ENCODE measurements around the gene CPOX.

Gene CPOX

DNA sequence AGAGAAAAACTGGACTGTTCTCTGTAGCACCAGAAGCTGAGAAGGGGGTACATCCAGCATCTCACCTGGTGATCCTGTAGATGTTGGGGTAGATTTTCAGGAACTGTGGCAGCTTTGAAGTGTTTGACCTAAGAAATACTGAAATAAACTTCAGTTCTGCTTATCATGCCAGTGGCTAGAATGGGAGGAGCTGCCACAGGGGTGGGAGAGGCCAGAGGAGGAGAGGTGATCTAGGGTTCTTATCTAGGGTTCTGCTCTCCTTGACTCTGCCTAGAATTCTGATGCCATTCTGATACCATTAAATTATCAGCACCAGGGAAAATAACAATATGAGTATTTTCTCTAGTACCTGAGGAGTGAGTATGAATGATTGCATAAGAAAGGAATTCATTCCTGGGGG is 10.2 kb upstream of the CPOX start:
- H3K27ac Mint-ChIP-seq = no peak overlapping the region
- no peak overlapping the region for H3K4me3 Mint-ChIP-seq
- no peaks in the 10 kb centered on the region for H3K36me3 Mint-ChIP-seq (ENCODE audit: insufficient read depth)
- H3K4me1 Mint-ChIP-seq (ENCODE audit: low read depth in 2 of 2) = no peaks in the 10 kb centered on the region
- peaks cover 0 to 1% of the 10 kb centered on the region in 2 donors for H3K9me3 Mint-ChIP-seq
- ATAC-seq (replicated peaks) (no peak), DNase-seq (no peak)
- H3K27me3 Mint-ChIP-seq = peaks cover 37 to 40% of the 10 kb centered on the region in 2 donors

DNA sequence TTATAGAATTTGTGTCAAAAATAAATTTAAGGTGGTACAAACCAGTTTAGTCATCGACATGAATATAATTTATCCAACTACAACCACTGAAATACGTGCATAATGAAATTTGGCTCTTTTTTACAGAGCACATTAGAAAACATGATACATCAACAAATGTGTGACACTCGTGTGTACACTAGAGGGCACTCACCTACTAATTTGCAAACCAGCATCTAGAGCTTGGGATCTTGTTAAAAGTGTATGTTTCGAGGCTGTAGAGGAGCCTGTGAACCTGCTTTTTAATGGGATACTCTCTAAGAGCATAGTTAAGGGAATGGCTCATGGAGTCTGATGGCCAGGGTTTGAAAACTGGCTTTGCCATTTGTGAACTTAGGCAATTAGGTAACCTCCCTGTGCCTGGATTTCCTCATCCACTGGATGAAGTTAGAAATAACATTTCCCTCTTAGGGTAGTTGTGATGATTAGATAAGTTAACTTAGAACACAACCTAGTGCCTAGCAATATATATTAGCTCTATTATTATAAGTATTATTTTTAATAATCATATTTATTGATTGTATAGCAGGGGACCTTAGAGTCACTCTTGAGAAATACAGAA is 8.8 kb upstream of the CPOX start:
- Mint-ChIP-seq H3K27me3 (peaks cover 31 to 36% of the 10 kb centered on the region in 2 donors), H3K4me3 (no peak overlapping the region), H3K9me3 (peaks cover 0 to 1% of the 10 kb centered on the region in 2 donors), H3K36me3 (ENCODE audit: insufficient read depth) (no peaks in the 10 kb centered on the region), H3K4me1 (ENCODE audit: low read depth in 2 of 2) (no peaks in the 10 kb centered on the region), H3K27ac (no peak overlapping the region)
- DNase-seq (peak in 1 of 3 experiments; percentile 6), ATAC-seq (replicated peaks) (peak; percentile 60)

DNA sequence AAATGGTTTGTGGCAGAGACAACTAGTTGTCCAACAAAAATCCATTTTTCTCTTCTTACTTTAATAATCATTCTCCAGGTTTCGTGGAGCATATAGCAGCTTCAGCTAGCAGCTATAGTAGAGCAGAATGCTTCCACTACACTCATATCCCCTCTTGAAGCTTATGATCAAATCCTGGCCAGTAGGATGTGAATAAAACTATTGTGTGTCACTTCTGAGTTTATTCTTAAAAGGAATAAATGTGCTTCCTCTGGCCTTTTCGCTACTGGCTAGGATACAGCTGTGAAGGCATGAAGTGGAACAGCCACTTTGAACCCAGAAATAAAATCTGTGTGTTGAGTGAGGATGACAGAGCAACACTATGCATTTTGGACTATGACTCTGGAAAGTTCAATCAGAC is 7.8 kb upstream of the CPOX start:
- ATAC-seq (replicated peaks) = no peak
- Mint-ChIP-seq H3K27me3 (peaks cover 25 to 29% of the 10 kb centered on the region in 2 donors), H3K9me3 (peaks cover 0 to 1% of the 10 kb centered on the region in 2 donors), H3K36me3 (ENCODE audit: insufficient read depth) (no peaks in the 10 kb centered on the region), H3K4me3 (no peak overlapping the region), H3K27ac (no peak overlapping the region), H3K4me1 (ENCODE audit: low read depth in 2 of 2) (no peaks in the 10 kb centered on the region)
- no peak for DNase-seq

DNA sequence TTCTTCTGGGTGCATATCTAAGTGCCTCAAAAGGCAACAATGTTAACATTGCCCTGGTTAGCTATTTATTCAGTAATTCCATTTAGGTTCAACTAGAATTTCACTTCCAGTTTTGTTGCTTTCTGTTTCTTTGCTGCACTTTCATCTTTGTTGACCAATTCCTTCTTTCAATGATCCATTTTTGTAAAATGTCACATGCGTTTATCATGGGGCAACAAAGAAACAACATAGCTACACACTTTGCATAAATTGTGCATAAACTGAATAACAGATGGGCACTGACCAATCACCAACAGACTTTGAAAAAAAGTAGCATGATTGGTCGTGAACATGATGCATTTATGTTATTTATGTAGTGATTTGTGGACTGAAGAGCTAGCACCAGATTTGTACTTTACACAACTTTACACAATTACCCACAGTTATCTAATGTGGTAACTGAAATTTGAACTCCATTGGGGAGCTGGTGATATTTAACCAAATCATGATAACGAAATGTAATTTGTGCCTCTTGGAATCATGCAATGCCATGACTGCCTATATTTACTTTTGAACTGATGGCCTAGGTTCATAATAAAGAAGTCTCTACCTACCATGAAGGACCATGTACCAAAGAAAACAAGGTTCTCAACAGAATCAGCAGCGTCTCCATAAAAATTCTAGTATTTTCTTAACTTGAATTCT is 7.1 kb upstream of the CPOX start:
- H3K4me3 Mint-ChIP-seq = no peak overlapping the region
- no peak overlapping the region for H3K27ac Mint-ChIP-seq
- H3K9me3 Mint-ChIP-seq = peaks cover 0 to 1% of the 10 kb centered on the region in 2 donors
- H3K27me3 Mint-ChIP-seq = peaks cover 22 to 25% of the 10 kb centered on the region in 2 donors
- DNase-seq (no peak), ATAC-seq (replicated peaks) (no peak)
- no peaks in the 10 kb centered on the region for H3K4me1 Mint-ChIP-seq (ENCODE audit: low read depth in 2 of 2)
- no peaks in the 10 kb centered on the region for H3K36me3 Mint-ChIP-seq (ENCODE audit: insufficient read depth)

DNA sequence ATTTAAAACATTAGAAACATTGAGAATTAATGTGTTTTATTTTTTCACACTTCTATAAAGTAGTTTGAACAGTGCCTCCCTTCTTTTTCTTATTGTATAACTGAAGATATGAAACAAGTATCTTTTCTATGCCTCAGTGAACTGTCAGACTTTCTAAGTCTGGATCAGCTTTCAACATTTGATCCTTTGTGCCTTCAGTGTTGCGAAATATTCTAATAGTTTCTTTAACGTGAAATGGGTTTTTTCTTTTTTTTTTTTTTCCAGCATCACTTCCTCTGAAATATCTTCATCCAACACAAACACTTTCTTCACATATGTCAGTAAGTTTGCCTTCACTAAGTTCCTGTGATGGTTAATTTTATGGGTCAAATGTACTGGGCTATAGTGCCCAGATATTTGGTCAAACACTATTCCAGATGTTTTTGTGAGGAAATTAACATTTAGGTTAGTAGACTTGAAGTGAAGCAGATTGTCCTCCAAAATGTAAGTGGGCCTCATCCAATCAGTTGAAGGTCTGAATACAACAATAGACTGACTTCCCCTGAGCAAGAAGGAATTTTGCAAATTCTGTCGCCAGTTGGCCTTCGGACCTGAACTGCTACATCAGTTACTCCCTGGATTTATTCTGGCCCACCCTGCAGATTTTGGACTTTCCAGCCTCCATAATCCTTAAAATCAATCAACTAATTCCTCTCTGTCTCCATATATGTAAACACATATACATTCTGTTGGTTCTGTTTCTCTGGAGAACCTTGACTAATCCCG is 6.4 kb upstream of the CPOX start:
- DNase-seq (no peak), ATAC-seq (replicated peaks) (no peak)
- Mint-ChIP-seq H3K27me3 (peaks cover 18 to 22% of the 10 kb centered on the region in 2 donors), H3K9me3 (peaks cover 0 to 1% of the 10 kb centered on the region in 2 donors), H3K4me1 (ENCODE audit: low read depth in 2 of 2) (no peaks in the 10 kb centered on the region), H3K4me3 (no peak overlapping the region), H3K36me3 (ENCODE audit: insufficient read depth) (no peaks in the 10 kb centered on the region), H3K27ac (no peak overlapping the region)

DNA sequence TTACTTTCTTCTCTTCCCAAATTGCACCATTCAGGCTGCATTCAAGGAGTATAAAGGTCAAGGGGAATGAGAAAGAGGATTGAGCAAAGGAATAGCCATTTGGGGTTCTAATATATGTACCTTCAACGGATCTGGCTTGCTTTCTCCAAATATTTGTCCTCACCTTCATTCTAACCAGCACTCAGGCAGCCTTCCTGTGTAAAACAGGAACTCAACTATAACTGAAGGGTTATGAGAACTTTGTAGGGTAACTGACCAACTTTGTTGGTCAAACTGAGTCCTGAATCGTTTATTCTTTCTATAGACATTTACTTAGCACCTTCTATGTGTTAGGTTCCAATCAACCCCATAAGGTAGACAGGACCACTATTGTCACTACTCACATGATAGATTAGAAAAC is 5.1 kb upstream of the CPOX start:
- ATAC-seq (replicated peaks) (no peak), DNase-seq (no peak)
- peaks cover 6% of the 10 kb centered on the region in 2 donors for H3K4me1 Mint-ChIP-seq (ENCODE audit: low read depth in 2 of 2)
- H3K4me3 Mint-ChIP-seq = no peak overlapping the region
- H3K27ac Mint-ChIP-seq = no peak overlapping the region
- H3K9me3 Mint-ChIP-seq = no peaks in the 10 kb centered on the region
- peaks cover 7 to 9% of the 10 kb centered on the region in 2 donors for H3K27me3 Mint-ChIP-seq
- no peaks in the 10 kb centered on the region for H3K36me3 Mint-ChIP-seq (ENCODE audit: insufficient read depth)

DNA sequence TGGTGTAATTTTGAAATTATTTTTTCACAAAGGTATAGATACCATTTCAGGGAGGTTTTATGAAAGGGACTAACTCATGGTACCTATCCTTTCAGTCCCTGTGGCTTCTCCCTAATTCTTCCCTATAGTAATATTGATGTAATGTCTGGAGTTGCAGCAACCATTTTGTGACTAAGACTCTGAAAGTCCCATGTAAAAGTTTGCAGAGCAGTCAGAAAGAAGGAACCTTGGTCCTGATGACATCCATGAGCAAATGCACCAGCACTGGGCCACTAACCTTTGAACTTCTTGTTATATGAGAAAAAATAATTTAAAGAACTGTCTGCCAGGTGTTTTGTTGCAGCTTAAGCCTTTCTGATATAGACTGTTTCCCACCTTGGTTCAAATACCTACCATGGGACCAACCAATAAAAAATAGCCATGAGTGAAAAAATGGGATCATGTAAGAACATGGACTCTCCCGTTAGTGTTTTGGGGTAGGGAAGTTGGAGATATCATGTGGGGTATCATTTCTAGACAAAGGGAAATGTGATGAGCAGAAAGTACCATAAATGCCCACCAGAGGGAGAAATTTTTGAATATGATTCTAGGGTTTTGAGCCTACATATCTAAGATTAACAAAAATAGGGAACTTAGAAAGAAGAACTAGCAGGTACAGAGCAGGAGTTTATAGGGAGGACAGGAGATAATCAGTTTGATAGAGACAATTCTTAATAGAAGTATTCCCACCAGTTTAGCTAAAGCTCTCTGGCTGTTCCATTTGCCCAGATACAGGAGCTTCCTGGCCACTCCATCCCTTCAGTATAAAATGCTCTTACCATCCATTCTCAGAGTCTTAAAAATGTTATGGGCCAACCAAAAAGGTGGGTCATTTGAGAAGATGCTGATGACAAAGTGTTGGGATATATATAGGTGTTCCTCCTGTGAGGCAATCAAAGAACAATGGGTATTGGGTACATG is 3.4 kb upstream of the CPOX start:
- DNase-seq (peak; percentile 13 to 26 (median 26)), ATAC-seq (replicated peaks) (no peak)
- Mint-ChIP-seq H3K4me1 (ENCODE audit: low read depth in 2 of 2) (peaks cover 16 to 19% of the 10 kb centered on the region in 2 donors), H3K27me3 (no peaks in the 10 kb centered on the region), H3K27ac (no peak overlapping the region), H3K36me3 (ENCODE audit: insufficient read depth) (peaks cover 4% of the 10 kb centered on the region), H3K4me3 (no peak overlapping the region), H3K9me3 (no peaks in the 10 kb centered on the region)

DNA sequence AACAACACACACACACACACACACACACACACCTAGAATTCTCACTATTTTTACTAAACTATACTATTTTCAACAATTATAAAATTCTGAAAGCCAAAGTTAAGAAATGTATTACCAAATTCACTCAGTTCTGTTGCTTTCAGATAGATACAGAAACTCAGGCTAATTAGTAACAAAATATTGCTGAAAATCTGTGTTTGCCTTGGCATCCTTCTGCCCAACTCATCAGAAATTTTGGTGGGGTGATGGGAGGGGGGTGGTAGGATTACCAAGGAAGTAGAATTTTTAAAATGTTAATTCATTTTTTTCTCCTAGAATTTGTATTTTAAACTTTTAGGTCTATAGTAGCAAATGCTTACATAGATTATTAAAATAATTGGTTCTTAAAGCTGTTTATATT is 2.7 kb upstream of the CPOX start:
- no peaks in the 10 kb centered on the region for H3K27me3 Mint-ChIP-seq
- H3K36me3 Mint-ChIP-seq (ENCODE audit: insufficient read depth) = peaks cover 4% of the 10 kb centered on the region
- no peak overlapping the region for H3K4me3 Mint-ChIP-seq
- DNase-seq (no peak), ATAC-seq (replicated peaks) (no peak)
- H3K27ac Mint-ChIP-seq = no peak overlapping the region
- H3K9me3 Mint-ChIP-seq = no peaks in the 10 kb centered on the region
- H3K4me1 Mint-ChIP-seq (ENCODE audit: low read depth in 2 of 2) = peaks cover 16 to 25% of the 10 kb centered on the region in 2 donors

DNA sequence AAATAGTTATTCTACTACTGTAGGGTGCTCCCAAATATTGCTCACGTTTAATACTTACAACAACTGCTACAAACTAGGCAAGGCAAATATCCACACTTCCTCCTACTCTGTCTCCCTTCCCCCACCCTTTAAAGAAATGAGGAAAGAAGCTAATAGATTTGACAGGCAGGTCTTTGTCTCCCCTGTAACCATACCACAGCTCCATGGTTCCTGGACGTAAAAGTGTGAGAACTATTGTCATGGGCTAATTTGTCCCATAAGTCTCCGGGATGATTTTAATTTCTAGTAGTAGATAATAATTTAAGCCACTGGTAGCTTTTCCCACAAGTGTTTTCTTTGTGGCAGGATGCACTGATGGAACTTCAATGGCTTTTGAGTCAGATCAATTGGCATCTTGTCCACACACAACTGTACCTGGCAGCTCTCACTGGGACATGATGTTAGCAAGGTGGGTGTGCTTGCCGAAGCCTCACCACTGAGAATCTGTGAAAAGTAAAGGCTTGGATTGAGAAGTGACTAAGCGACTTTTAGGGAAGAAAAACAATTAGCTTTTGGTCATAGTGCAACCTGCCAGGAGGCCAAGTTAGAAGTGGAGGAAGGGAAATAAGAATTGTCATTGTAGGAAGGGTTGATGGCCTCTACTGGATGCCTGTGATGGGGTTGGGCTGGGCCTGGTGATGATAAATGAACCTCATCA is 1.4 kb upstream of the CPOX start:
- Mint-ChIP-seq H3K27ac (no peak overlapping the region), H3K36me3 (ENCODE audit: insufficient read depth) (peaks cover 10% of the 10 kb centered on the region), H3K9me3 (no peaks in the 10 kb centered on the region), H3K27me3 (no peaks in the 10 kb centered on the region), H3K4me1 (ENCODE audit: low read depth in 2 of 2) (peaks cover 20 to 31% of the 10 kb centered on the region in 2 donors), H3K4me3 (peak overlapping the region; percentile 92 to 99)
- no peak for DNase-seq
- ATAC-seq (replicated peaks) = no peak

DNA sequence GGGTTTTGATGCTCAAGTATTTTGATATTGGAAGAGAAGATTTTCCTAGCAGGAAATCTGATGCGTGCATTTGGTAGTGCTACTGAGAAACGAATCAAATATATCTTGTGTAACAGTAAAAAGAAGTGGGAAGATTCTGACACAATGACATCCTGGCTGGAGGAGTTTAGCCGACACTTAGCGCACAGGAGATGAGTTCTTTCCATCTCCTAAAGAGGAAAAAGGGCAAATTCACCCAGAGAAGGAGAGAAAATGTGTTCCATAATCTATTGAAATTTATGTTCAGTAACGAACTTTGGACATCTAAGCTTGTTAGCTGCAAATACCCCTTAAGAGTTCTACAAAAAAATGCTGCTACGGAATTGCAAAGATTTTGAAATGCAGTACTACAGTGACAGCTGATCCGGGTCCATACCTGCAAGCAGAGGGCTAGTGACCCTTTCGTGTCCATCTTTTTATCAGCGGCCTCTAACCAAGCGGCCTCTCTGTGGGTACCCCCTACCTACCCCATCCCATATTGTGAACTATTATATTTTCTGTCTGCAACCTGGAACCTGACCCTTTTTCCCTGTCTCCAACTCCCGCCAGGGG is 971 bp downstream of the CPOX start:
- peaks cover 21 to 42% of the 10 kb centered on the region in 2 donors for H3K4me1 Mint-ChIP-seq (ENCODE audit: low read depth in 2 of 2)
- H3K9me3 Mint-ChIP-seq = no peaks in the 10 kb centered on the region

DNA sequence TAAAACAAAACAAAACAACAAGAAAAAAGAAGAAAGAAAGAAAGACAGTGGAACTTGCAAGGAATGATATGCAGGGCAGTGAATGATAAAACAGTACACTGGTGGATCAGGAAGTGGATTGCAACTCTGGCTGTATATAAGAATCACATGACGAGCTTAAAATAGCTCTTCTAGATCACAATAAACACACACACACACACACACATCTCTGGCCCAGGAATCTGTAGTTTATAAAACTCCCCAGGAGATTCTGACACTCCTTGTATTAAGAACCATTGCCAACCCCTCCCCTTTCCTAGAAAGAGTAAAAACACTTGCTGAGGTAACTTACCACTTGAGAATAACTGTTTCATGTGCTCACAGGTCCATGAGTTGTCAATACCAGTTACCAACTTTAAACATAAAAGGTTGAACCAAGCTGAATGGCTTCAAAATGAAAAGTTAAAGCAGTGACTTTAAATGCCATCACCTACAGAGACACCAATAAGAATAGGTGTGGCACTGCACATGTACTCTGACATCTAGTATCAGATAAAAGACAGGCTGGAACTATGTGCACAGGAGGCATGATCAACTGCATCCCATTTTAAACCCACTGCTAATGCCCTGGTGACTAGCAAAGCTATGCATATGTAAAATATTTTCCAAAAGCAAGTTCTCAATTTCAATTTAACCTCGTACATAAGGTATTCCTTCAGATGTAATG is 3.9 kb downstream of the CPOX start:
- ATAC-seq (replicated peaks) = no peak
- peaks cover 35% of the 10 kb centered on the region for H3K36me3 Mint-ChIP-seq (ENCODE audit: insufficient read depth)
- H3K4me1 Mint-ChIP-seq (ENCODE audit: low read depth in 2 of 2) = peaks cover 26 to 53% of the 10 kb centered on the region in 2 donors
- H3K4me3 Mint-ChIP-seq = no peak overlapping the region
- no peak for DNase-seq
- H3K27ac Mint-ChIP-seq = peak overlapping the region in 1 of 2 donors; percentile 36
- H3K27me3 Mint-ChIP-seq = no peaks in the 10 kb centered on the region
- no peaks in the 10 kb centered on the region for H3K9me3 Mint-ChIP-seq

More for the DNA sequence above, 971 bp downstream of the CPOX start:
- Mint-ChIP-seq H3K27me3 (no peaks in the 10 kb centered on the region), H3K4me3 (peak overlapping the region; percentile 92 to 99), H3K36me3 (ENCODE audit: insufficient read depth) (peaks cover 19% of the 10 kb centered on the region), H3K27ac (peak overlapping the region; percentile 92 to 99)
- ATAC-seq (replicated peaks) (no peak), DNase-seq (no peak)

DNA sequence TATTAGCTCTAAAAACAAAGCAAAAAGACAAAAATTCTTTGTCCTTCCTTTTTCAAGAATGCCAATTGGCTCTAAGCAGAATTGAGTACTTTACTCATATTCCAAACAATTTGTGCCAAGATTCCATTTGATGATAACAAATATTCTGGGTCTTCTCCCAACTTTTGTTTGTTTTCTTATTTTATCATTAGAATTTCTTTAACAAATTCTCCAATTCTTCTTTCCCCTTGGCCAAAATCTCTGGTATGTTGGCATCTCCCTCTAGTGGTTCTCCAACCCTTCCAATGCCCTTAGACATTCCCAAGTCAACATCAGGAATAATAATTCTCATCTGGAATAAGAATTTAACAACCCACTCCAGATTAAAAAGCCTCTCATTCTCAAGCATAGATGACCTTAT is 5.3 kb downstream of the CPOX start:
- peaks cover 34% of the 10 kb centered on the region for H3K36me3 Mint-ChIP-seq (ENCODE audit: insufficient read depth)

More for the DNA sequence above, 5.3 kb downstream of the CPOX start:
- DNase-seq (no peak), ATAC-seq (replicated peaks) (no peak)
- peak overlapping the region in 1 of 2 donors; percentile 51 for H3K27ac Mint-ChIP-seq
- no peak overlapping the region for H3K4me3 Mint-ChIP-seq
- H3K27me3 Mint-ChIP-seq = no peaks in the 10 kb centered on the region
- peaks cover 23 to 53% of the 10 kb centered on the region in 2 donors for H3K4me1 Mint-ChIP-seq (ENCODE audit: low read depth in 2 of 2)
- H3K9me3 Mint-ChIP-seq = no peaks in the 10 kb centered on the region
